ENCODE results near the gene TBXA2R. TPM values are rescaled to one million over a fixed set of nuclear protein-coding genes. Genes with fewer than 3 reads are reported as not detected.

Gene TBXA2R
- total and polyA plus RNA-seq, 2 of the 4 experiments (the other 2 are of a cell fraction), result 0.36 to 2.3 TPM

GRCh38 chr19:3610745-3611717, 4.4 kb upstream of the TBXA2R start (continued):
- TF ChIP-seq RCOR1 (IDR thresholded peaks at IDR 0.05; ENCODE audit: insufficient replicate concordance, low read length), result no peak
- no peak for TF ChIP-seq POLR2A (IDR thresholded peaks at IDR 0.05; ENCODE audit: low read depth, low read length)

GRCh38 chr19:3609779-3610719, 3.4 kb upstream of the TBXA2R start:
- H3K4me2 ChIP-seq (ENCODE audit: low read depth, low read length), result no peak overlapping the region
- H2AK5ac ChIP-seq (ENCODE audit: low read depth, low read length), result no peak overlapping the region
- no peak overlapping the region for H3K9ac ChIP-seq (ENCODE audit: low read depth, low read length)
- no peak overlapping the region for H3K56ac ChIP-seq (ENCODE audit: extremely low read depth, insufficient read depth, low read length)
- no peak overlapping the region for H2BK120ac ChIP-seq (ENCODE audit: low read depth, low read length)
- H3K18ac ChIP-seq (ENCODE audit: low read depth, low read length), result no peak overlapping the region
- H2BK15ac ChIP-seq (ENCODE audit: low read depth, low read length), result no peak overlapping the region
- WGBS, 2 experiments (ENCODE audit: extremely low coverage in 2 of 2, insufficient read length in 1 of 2), result 94% methylated on average over 9 of the region's 24 CpGs; no CpG with 5 or more reads in 1 of the 2 experiments
- no peaks in the 10 kb centered on the region for H4K20me1 ChIP-seq (ENCODE audit: insufficient read depth, low read length)
- POLR2A ChIA-PET (ENCODE audit: unreplicated experiment), result no interaction called here
- peaks cover 28% of the 10 kb centered on the region for H3K36me3 ChIP-seq (ENCODE audit: control insufficient read depth, insufficient read depth, low read length)
- H2BK20ac ChIP-seq (ENCODE audit: low read depth, low read length), result no peak overlapping the region
- no peaks in the 10 kb centered on the region for H3K27me3 ChIP-seq (ENCODE audit: control insufficient read depth, insufficient read depth, low read length)
- H3K9me3 ChIP-seq (ENCODE audit: control insufficient read depth, insufficient read depth, low read length), result no peaks in the 10 kb centered on the region
- H2AFZ ChIP-seq (replicated peaks; ENCODE audit: low read length, poor library complexity), result no peak overlapping the region
- no TSS peak for BruUV-seq (replicated peaks)
- no peak overlapping the region for H2BK5ac ChIP-seq (ENCODE audit: low read depth, low read length, poor library complexity, severe bottlenecking)
- H3K27ac ChIP-seq (ENCODE audit: insufficient read depth, low read length), result no peak overlapping the region
- ATAC-seq (ENCODE audit: low read depth) (no peak), DNase-seq (no peak)
- in situ Hi-C loops (cut with MboI; ENCODE audit: low sequenced_read_pairs) (loop anchor here (25.0 kb wide), 1 partner anchor 298 kb away; no protein-coding TSS in a partner anchor), intact Hi-C loops (cut with micrococcal nuclease) (loop anchor here (10.0 kb wide), 1 partner anchor 285 kb away; no protein-coding TSS in a partner anchor), dilution Hi-C loops (cut with HindIII; ENCODE audit: low sequenced_read_pairs, unreplicated experiment) (no loop called here)
- no peak overlapping the region for H3K23ac ChIP-seq (ENCODE audit: low read depth, low read length)
- 0 out of 2 replicates have a peak, but pooled peaks cover 6% of the 10 kb centered on the region for H3K9me1 ChIP-seq (ENCODE audit: insufficient read depth, low read length)
- no peak overlapping the region for H3K4me3 ChIP-seq (ENCODE audit: insufficient read depth, low read depth, low read length)
- H3K4ac ChIP-seq (ENCODE audit: low read depth, low read length), result no peak overlapping the region
- no peak overlapping the region for H4K5ac ChIP-seq (ENCODE audit: low read depth, low read length)
- H3K79me1 ChIP-seq (ENCODE audit: low read depth in 1 of 2, low read length in 2 of 2), result peaks cover 7 to 17% of the 10 kb centered on the region in 2 experiments
- H3K4me1 ChIP-seq (ENCODE audit: control insufficient read depth, insufficient read depth, low read length), result peaks cover 11% of the 10 kb centered on the region
- H2AK9ac ChIP-seq (replicated peaks; ENCODE audit: low read depth, low read length, poor library complexity), result no peak overlapping the region
- H4K8ac ChIP-seq (ENCODE audit: low read depth in 2 of 2, low read length in 2 of 2), result no peak overlapping the region
- no peak for TF ChIP-seq MAZ (IDR thresholded peaks at IDR 0.05; ENCODE audit: borderline replicate concordance, low read depth, low read length)
- TF ChIP-seq CHD1 (IDR thresholded peaks at IDR 0.05; ENCODE audit: low read depth, low read length), result no peak
- no peak for TF ChIP-seq RAD21 (IDR thresholded peaks at IDR 0.05; ENCODE audit: low read length)
- no peak for TF ChIP-seq USF2 (IDR thresholded peaks at IDR 0.05; ENCODE audit: low read depth, low read length)
- TF ChIP-seq CEBPB (IDR thresholded peaks at IDR 0.05; ENCODE audit: low read depth, low read length), result no peak
- TF ChIP-seq POLR2A (IDR thresholded peaks at IDR 0.05; ENCODE audit: low read depth, low read length), result no peak
- no peak for TF ChIP-seq SMC3 (IDR thresholded peaks at IDR 0.05; ENCODE audit: low read depth, low read length)
- TF ChIP-seq RCOR1 (IDR thresholded peaks at IDR 0.05; ENCODE audit: insufficient replicate concordance, low read length), result no peak
- CTCF ChIA-PET, result no interaction called here
- H4K91ac ChIP-seq (ENCODE audit: insufficient read depth, low read depth, low read length), result no peak overlapping the region
- H3K14ac ChIP-seq (replicated peaks; ENCODE audit: low read depth, low read length), result no peak overlapping the region
